Fibroblast of lung (primary cell): ENCODE data around the gene ACAD11. TPM values are rescaled to one million over a fixed set of nuclear protein-coding genes. Genes with fewer than 3 reads are reported as not detected.
A peak's percentile ranks its signal among the peaks of the same experiment; 100 is the strongest.

ENCODE experiments used
- DNase-seq, 2 donors: peaks; one replicate each; pipeline versions ENCODE4 v3.0.0 to v3.0.0-alpha.2; 2010; ENCODE audit warnings: low read depth in 2 of 2
- H2AFZ ChIP-seq: 2 replicates; pipeline ENCODE4 v1.5.1; 2012; ENCODE audit warnings: low read length, control low read depth, inconsistent platforms
- H3K27ac ChIP-seq: 2 replicates; pipeline ENCODE4 v1.5.1; 2011; ENCODE audit warnings: low read length, control low read depth; ENCODE audit not compliant: insufficient read depth
- H3K27me3 ChIP-seq: 2 replicates; pipeline ENCODE4 v1.5.1; 2011; ENCODE audit warnings: mild to moderate bottlenecking, low read length; ENCODE audit not compliant: control insufficient read depth, insufficient read depth
- H3K36me3 ChIP-seq: 2 replicates; pipeline ENCODE4 v1.5.1; 2011; ENCODE audit warnings: low read length; ENCODE audit not compliant: control insufficient read depth, insufficient read depth
- H3K4me1 ChIP-seq: 2 replicates; pipeline ENCODE4 v1.5.1; 2011; ENCODE audit warnings: low read length; ENCODE audit not compliant: control insufficient read depth, insufficient read depth; ENCODE audit errors: extremely low read depth
- H3K4me2 ChIP-seq: 2 replicates; pipeline ENCODE4 v1.5.1; 2011; ENCODE audit warnings: low read length, control low read depth; ENCODE audit not compliant: insufficient read depth; ENCODE audit errors: extremely low read depth
- H3K4me3 ChIP-seq, 4 experiments: fragments of 200-600 bp in 1 of 4; sonication (generic) in 1 of 4; replicated peaks in 1 of 4; 2 replicates each; pipeline ENCODE4 v1.5.1; 2011 to 2016; ENCODE audit warnings: low read length in 4 of 4, low read depth in 3 of 4, mild to moderate bottlenecking in 3 of 4, control low read depth in 2 of 4, inconsistent platforms in 1 of 4, mixed read lengths in 1 of 4; ENCODE audit not compliant: insufficient read depth in 1 of 4; ENCODE audit errors: control extremely low read depth in 1 of 4
- H3K79me2 ChIP-seq: 2 replicates; pipeline ENCODE4 v1.5.1; 2012; ENCODE audit warnings: mild to moderate bottlenecking, low read length, inconsistent platforms; ENCODE audit not compliant: control insufficient read depth, insufficient read depth
- H3K9ac ChIP-seq: 2 replicates; pipeline ENCODE4 v1.5.1; 2011; ENCODE audit warnings: mild to moderate bottlenecking, low read length, control low read depth; ENCODE audit not compliant: insufficient read depth
- H3K9me3 ChIP-seq: 2 replicates; pipeline ENCODE4 v1.5.1; 2012; ENCODE audit warnings: low read depth, low read length; ENCODE audit not compliant: control insufficient read depth, insufficient read depth
- H4K20me1 ChIP-seq: 2 replicates; pipeline ENCODE4 v1.5.1; 2011; ENCODE audit warnings: low read length; ENCODE audit not compliant: control insufficient read depth, insufficient read depth; ENCODE audit errors: extremely low read depth
- EZH2 ChIP-seq: IDR thresholded peaks from 2 replicates; pipeline ENCODE4 v1.5.1; 2012; ENCODE audit warnings: low read length, control low read depth, mild to moderate bottlenecking; ENCODE audit errors: missing control alignments
- polyA plus RNA-seq, 2 donors: library from polyadenylated mRNA; depleted of rRNA in 1 of 2; stranded (reverse) in 1 of 2; unstranded in 1 of 2; fragments of >200 nt; gene quantifications; 2 replicates each; pipeline ENCODE4 v1.2.1, GENCODE V29; 2011 to 2012; ENCODE audit warnings: missing spikeins in 1 of 2
- total RNA-seq: library from RNA; depleted of rRNA; stranded (reverse); fragments of >200 nt; gene quantifications from 2 replicates; pipeline ENCODE4 v1.2.1, GENCODE V29; 2014
- TF ChIP-seq, protein P1 (sequence below), 2 donors: IDR thresholded peaks in 1 of 2; conservative IDR thresholded peaks in 1 of 2; 1 replicate in 1 of 2; 2 replicates in 1 of 2; pipeline ENCODE4 v1.5.1; 2011 to 2012; ENCODE audit warnings: low read length in 2 of 2, control low read depth in 1 of 2, inconsistent platforms in 1 of 2, low read depth in 1 of 2, mild to moderate bottlenecking in 1 of 2

The ACAD11 gene
- total and polyA plus RNA-seq, 2 donors (not counting 1 experiment from before 2014, with no cell fraction given): 27.9 to 101 TPM

DNA sequence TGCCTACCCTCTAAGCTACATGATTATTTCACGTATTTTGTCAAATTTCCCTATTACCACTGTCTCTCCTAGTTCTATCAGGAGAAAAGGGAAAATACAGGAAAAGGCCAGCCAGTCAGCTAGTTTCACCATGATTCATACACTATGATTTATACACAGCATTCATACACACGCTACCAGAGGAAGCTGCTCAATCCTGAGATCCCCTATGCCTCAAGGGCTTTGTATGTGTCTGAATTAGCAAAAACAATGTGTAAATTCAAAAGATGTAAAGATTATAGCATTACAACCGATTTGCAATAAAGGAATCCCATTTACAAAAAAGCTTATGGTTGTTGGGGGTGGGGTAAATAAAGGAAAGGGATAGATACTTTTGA lies 65.7 kb downstream of the ACAD11 start:
- H3K9me3 ChIP-seq: no peaks in the 10 kb centered on the region
- H3K4me3 ChIP-seq: no peak overlapping the region
- peak overlapping the region; percentile 89 for H3K4me2 ChIP-seq
- peaks cover 18% of the 10 kb centered on the region for H3K4me1 ChIP-seq
- TF ChIP-seq EZH2: no peak
- TF ChIP-seq, protein P1, sequence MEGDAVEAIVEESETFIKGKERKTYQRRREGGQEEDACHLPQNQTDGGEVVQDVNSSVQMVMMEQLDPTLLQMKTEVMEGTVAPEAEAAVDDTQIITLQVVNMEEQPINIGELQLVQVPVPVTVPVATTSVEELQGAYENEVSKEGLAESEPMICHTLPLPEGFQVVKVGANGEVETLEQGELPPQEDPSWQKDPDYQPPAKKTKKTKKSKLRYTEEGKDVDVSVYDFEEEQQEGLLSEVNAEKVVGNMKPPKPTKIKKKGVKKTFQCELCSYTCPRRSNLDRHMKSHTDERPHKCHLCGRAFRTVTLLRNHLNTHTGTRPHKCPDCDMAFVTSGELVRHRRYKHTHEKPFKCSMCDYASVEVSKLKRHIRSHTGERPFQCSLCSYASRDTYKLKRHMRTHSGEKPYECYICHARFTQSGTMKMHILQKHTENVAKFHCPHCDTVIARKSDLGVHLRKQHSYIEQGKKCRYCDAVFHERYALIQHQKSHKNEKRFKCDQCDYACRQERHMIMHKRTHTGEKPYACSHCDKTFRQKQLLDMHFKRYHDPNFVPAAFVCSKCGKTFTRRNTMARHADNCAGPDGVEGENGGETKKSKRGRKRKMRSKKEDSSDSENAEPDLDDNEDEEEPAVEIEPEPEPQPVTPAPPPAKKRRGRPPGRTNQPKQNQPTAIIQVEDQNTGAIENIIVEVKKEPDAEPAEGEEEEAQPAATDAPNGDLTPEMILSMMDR (conservative IDR thresholded peaks at IDR 0.05 in 1 of 2, IDR thresholded peaks at IDR 0.05 in 1 of 2; ENCODE audit: low read depth in 1 of 2, low read length in 2 of 2): no peak
- H3K27ac ChIP-seq: peak overlapping the region; percentile 87
- no peaks in the 10 kb centered on the region for H3K79me2 ChIP-seq
- peak; percentile 58 to 85 for DNase-seq
- H2AFZ ChIP-seq: peak overlapping the region; percentile 43
- H3K36me3 ChIP-seq: peaks cover 1% of the 10 kb centered on the region
- H3K9ac ChIP-seq: no peak overlapping the region
- no peaks in the 10 kb centered on the region for H3K27me3 ChIP-seq
- no peaks in the 10 kb centered on the region for H4K20me1 ChIP-seq

DNA sequence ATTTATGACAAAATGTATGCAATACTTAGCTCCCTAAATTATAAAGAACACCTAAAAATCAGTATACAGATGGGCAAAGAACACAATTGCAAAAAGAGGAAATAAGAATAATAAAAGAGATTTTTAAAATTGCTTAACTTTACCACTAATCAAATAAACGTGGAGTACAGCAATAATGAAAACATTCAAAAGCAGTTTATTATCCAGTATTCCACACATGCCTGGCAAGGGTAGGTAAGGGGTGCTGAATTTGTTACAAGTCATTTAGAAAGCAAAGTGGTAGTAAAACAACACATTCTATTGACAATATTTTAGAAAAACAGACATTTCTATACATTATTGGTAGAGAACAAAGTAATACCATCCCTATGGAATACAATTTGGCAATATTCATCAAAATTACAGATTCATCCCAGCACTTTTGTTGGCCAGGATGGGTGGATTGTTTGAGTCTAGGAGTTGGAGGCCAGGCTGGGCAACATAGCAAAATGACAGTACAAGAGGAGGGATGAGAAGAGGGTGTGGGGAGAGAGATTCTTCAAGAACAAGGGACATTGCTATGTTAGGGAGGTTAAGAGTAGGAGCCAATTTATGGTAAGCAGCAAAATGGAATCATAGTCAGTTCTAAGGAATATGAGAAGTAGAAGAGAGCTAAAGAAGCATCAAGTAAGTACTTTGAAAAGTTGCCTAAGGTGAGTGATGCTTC lies 66.2 kb downstream of the ACAD11 start:
- H3K27me3 ChIP-seq: no peaks in the 10 kb centered on the region
- no peak overlapping the region for H3K9ac ChIP-seq
- no peaks in the 10 kb centered on the region for H3K9me3 ChIP-seq
- DNase-seq: peak; percentile 6 to 46
- H2AFZ ChIP-seq: peak overlapping the region; percentile 43
- peaks cover 18% of the 10 kb centered on the region for H3K4me1 ChIP-seq
- peak overlapping the region; percentile 87 for H3K27ac ChIP-seq
- no peak overlapping the region for H3K4me3 ChIP-seq
- H3K4me2 ChIP-seq: peak overlapping the region; percentile 89
- no peaks in the 10 kb centered on the region for H3K79me2 ChIP-seq
- TF ChIP-seq, protein P1 (conservative IDR thresholded peaks at IDR 0.05 in 1 of 2, IDR thresholded peaks at IDR 0.05 in 1 of 2; ENCODE audit: low read depth in 1 of 2, low read length in 2 of 2): no peak
- H3K36me3 ChIP-seq: no peaks in the 10 kb centered on the region
- H4K20me1 ChIP-seq: no peaks in the 10 kb centered on the region

DNA sequence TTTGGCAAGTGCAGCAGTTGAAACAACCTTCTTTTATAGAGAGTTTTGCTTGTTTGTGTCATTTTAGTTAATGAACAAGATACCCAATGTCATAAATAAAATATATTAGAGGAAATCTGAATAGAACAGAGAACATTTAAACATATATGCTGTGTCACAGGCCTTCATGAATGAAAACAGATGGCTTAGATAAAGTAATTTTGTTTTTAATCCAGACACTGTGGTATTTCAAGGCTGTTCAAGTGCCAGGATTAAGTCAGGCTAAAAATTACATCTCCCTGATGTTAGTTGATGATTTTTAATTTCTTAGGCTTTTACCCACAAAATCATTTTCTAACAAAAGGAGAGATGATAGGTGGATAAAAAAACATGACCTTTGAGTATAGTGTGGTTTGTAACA lies 67.4 kb downstream of the ACAD11 start:
- no peak overlapping the region for H2AFZ ChIP-seq
- TF ChIP-seq, protein P1 (conservative IDR thresholded peaks at IDR 0.05 in 1 of 2, IDR thresholded peaks at IDR 0.05 in 1 of 2; ENCODE audit: low read depth in 1 of 2, low read length in 2 of 2): no peak
- TF ChIP-seq EZH2: no peak
- H3K27me3 ChIP-seq: no peaks in the 10 kb centered on the region
- no peak overlapping the region for H3K9ac ChIP-seq
- H3K9me3 ChIP-seq: no peaks in the 10 kb centered on the region
- peaks cover 18% of the 10 kb centered on the region for H3K4me1 ChIP-seq
- no peaks in the 10 kb centered on the region for H3K36me3 ChIP-seq
- H3K4me2 ChIP-seq: no peak overlapping the region
- no peaks in the 10 kb centered on the region for H3K79me2 ChIP-seq
- DNase-seq: no peak
- peak overlapping the region; percentile 11 for H3K27ac ChIP-seq
- H3K4me3 ChIP-seq: no peak overlapping the region
- no peaks in the 10 kb centered on the region for H4K20me1 ChIP-seq
